ENCODE results near the gene MCF2L. TPM values are rescaled to one million over a fixed set of nuclear protein-coding genes. Genes with fewer than 3 reads are reported as not detected.
A peak's percentile ranks its signal among the peaks of the same experiment; 100 is the strongest.
"Not testable (repeated sequence)": the region's sequence is repeated elsewhere in the genome, so short reads cannot be mapped to it uniquely, and the experiment has no call there.

MCF2L gene
- total RNA-seq, 1 experiment from 2014 or later = 5.8 TPM

GRCh38 chr13:112941765-112942164 lies 27.2 kb upstream of the MCF2L start:
- DNase-seq, H3K4me3 ChIP-seq, H3K36me3 ChIP-seq, H3K9me3 ChIP-seq: not testable (repeated sequence)
- peaks cover 17% of the 10 kb centered on the region for H3K27me3 ChIP-seq

DNA sequence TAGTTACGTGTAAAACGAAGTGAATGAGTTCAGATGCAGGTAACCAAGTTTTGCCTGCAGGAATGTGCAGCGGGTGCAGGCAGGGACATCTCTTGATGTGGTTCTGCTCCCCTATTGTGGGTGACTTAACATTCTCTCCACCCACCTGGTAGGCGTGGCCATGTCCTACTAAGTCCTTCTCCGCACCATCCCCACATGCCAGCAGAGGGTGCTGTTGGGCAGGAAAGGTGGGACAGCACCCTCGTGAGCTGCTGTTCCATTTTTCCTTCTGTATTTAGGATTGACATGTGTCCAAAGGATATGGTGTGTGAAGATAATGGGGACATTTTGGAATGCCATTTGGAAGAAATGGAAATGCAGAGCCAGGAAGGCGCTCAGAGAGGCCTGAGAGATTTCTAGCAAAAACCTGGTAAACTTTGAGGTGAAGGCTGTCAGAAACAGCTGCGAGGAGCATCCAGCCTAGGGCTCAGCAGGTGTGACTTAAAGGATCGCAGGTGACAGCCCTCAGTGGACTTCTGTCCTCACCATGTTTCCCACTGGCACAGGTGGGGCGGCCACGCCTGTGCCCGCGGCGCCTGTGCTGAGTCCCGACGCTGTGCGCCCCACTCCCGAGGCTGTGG lies 26.2 kb upstream of the MCF2L start:
- Histone ChIP-seq H3K4me3 (peak overlapping the region; percentile 31; the same call in 1 of the 2 replicates), H3K27me3 (peaks cover 18% of the 10 kb centered on the region), H3K9me3 (no peaks in the 10 kb centered on the region), H3K36me3 (no peaks in the 10 kb centered on the region)
- DNase-seq = peak; percentile 89

- peak overlapping the region; percentile 31 for H3K4me3 ChIP-seq
- H3K27me3 ChIP-seq = peaks cover 18% of the 10 kb centered on the region
- no peaks in the 10 kb centered on the region for H3K9me3 ChIP-seq
- peak; percentile 41 for DNase-seq
- H3K36me3 ChIP-seq = no peaks in the 10 kb centered on the region
These were observed 25.5 kb upstream of the MCF2L start for GRCh38 chr13:112943309-112944125.

DNA sequence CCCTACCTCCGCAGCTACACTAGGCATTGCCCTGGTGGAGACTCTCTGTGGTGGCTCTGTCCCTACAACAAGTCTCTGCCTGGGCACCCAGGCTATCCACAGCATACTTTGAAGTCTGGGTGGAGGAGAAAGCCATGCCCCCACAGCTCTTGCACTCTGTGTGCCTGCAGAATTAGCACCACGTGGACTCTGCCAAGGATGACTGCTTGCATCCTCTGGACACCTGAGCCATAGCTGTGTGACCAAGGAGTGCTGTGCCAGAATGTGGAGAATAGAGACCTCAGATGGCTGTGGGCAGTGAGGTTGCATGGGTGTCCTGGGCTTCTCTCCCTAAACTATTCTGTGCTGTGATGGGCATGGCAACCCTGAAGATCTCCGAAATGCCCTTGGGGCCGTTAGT lies 21.2 kb upstream of the MCF2L start:
- Histone ChIP-seq H3K27me3 (peaks cover 34% of the 10 kb centered on the region), H3K9me3 (no peaks in the 10 kb centered on the region), H3K36me3 (no peaks in the 10 kb centered on the region), H3K4me3 (no peak overlapping the region)
- no peak for DNase-seq

GRCh38 chr13:112951674-112952371 lies 17.2 kb upstream of the MCF2L start:
- no peak for DNase-seq
- Histone ChIP-seq H3K9me3 (no peaks in the 10 kb centered on the region), H3K27me3 (peaks cover 18% of the 10 kb centered on the region), H3K36me3 (no peaks in the 10 kb centered on the region), H3K4me3 (no peak overlapping the region)

- H3K9me3 ChIP-seq = no peaks in the 10 kb centered on the region
- H3K36me3 ChIP-seq = no peaks in the 10 kb centered on the region
- H3K4me3 ChIP-seq = no peak overlapping the region
- no peak for DNase-seq
- peaks cover 18% of the 10 kb centered on the region for H3K27me3 ChIP-seq
These were observed 16.1 kb upstream of the MCF2L start for GRCh38 chr13:112952759-112953551.

- DNase-seq = no peak
- Histone ChIP-seq H3K27me3 (peaks cover 18% of the 10 kb centered on the region), H3K9me3 (no peaks in the 10 kb centered on the region), H3K4me3 (no peak overlapping the region), H3K36me3 (no peaks in the 10 kb centered on the region)
These were observed 15.2 kb upstream of the MCF2L start for GRCh38 chr13:112953591-112954487.

DNA sequence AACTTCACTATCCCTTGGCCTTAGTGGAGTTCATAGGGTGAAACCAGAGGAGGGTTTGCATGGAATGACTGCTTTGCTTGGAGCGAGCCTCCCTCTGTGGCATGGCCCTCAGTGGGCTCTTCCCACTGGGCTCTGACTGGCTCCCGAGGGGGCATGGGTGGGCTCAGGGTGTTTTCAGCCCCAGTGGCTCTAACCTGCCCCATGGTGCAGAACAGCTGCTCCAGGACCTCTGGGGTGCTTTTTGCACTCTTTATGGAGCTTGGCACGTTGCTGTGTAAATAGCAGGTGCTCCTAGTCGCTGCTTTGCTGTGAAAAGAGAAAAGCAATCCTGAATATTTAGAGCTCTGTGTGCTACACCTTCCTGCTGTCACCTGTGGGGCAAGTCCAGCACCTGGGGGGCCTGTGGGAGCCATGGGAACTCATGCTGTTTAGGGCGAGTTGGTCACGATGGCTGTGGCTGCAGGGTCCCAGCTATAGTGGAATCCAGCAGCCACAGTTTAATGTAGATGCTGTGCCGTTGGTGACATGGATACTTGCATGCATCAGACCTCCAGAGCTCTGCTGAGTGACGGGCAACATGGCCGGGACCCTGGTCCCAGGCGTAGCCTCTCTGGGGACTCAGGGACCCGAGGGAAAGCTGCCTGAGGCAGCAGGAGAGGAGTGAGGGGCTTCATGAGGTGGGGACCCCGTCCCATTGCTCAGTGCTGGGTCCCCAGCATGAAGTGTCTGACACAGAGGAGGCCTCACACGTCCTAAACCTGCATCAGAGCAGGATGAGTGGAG lies 14.3 kb upstream of the MCF2L start:
- no peak overlapping the region for H3K4me3 ChIP-seq
- no peak for DNase-seq
- no peaks in the 10 kb centered on the region for H3K9me3 ChIP-seq
- H3K36me3 ChIP-seq = no peaks in the 10 kb centered on the region
- peaks cover 13% of the 10 kb centered on the region for H3K27me3 ChIP-seq

DNA sequence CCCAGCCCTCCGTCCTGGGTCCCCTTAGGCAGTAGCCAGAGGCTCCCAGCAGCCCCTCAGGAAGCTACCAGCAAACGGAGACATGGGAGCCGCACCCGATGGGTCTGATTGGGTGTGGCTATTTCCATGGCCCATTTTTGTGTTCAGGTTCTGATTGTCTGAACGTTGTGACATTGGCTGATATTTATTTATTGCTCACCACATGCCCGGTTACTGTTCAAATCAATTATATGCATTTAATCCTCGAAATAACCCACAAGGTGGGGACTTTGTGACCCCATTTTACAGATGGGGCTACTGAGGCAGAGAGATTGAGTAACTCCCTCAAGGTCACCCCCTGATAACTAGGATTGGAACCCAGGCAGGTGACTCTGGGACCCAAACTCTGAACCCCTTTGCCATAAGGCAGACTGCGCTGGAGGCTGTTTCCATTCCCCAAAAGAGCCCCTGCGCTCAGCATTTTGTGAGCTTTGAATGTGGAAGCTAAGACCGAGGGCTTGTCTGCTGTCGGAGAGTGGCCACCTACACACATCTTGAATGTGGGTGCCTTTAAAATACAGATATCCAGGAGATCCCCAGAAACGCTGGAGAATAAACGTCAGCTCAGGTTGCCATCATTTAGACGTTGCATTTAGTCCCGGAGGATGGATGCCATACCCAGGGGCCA lies 13.6 kb upstream of the MCF2L start:
- Histone ChIP-seq H3K36me3 (no peaks in the 10 kb centered on the region), H3K9me3 (no peaks in the 10 kb centered on the region), H3K4me3 (no peak overlapping the region), H3K27me3 (peaks cover 13% of the 10 kb centered on the region)
- DNase-seq = no peak

DNA sequence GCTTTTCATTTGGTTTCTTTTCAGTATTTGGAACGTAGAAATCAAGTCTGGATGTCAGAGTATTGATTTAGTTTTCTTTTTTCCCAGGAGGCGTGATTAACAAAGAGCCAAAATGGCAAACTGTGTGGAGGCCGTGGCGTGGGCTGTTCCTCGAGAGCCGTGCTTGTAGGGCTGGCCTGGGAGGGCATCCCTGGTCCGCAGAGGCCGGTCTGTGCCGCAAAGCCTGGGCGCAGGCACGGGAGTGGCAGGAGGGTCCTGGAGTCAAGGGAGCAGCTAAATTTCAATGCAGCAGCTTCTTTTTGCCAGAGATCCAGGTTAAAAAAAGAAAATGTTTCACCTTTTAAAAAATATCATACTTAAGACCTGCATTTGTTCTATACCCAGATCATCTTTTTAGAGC lies 13.1 kb upstream of the MCF2L start:
- Histone ChIP-seq H3K4me3 (no peak overlapping the region), H3K27me3 (peaks cover 9% of the 10 kb centered on the region), H3K36me3 (no peaks in the 10 kb centered on the region), H3K9me3 (no peaks in the 10 kb centered on the region)
- DNase-seq = no peak

GRCh38 chr13:112956571-112957294 lies 12.3 kb upstream of the MCF2L start:
- no peaks in the 10 kb centered on the region for H3K9me3 ChIP-seq
- H3K27me3 ChIP-seq = peaks cover 1% of the 10 kb centered on the region; the same call in 1 of the 2 replicates
- no peak overlapping the region for H3K4me3 ChIP-seq
- DNase-seq = no peak
- H3K36me3 ChIP-seq = no peaks in the 10 kb centered on the region

DNA sequence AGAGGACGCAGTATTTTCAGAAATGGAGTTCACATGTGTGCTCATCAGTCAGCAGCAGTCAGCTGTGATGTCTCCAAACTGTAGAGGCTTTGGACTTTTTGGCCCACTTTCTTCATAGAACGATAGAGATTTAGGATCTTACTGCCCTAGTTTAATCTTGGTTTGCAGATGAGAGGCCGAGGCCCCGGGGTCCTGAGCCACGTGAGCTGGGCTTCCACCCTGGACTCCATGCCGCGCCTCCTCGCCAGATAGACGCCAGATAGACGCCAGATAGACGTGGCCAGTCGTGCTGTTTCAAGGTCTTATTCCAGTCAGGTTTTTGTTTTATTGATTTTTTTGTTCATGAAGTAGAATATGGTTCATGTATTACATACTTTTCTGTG lies 11.7 kb upstream of the MCF2L start:
- DNase-seq = no peak
- H3K4me3 ChIP-seq = no peak overlapping the region
- H3K9me3 ChIP-seq = no peaks in the 10 kb centered on the region
- H3K27me3 ChIP-seq = no peaks in the 10 kb centered on the region; the same call in 1 of the 2 replicates
- no peaks in the 10 kb centered on the region for H3K36me3 ChIP-seq

GRCh38 chr13:112958127-112958989 lies 10.7 kb upstream of the MCF2L start:
- Histone ChIP-seq H3K27me3 (no peaks in the 10 kb centered on the region), H3K9me3 (no peaks in the 10 kb centered on the region), H3K4me3 (no peak overlapping the region), H3K36me3 (no peaks in the 10 kb centered on the region)
- DNase-seq = no peak
